COLO668 (cell line): Measurements from ENCODE around the gene ACSM6.
"Not testable (repeated sequence)": the region's sequence is repeated elsewhere in the genome, so short reads cannot be mapped to it uniquely, and the experiment has no call there.

Experiments
- DNase-seq: peaks from one replicate; lab custom pipeline; 2025; ENCODE audit not compliant: unreplicated experiment; lab: John Stamatoyannopoulos, UW

Gene ACSM6

GRCh38 chr10:95214369-95214768 lies 20.3 kb downstream of the ACSM6 start:
- DNase-seq, result no peak

- DNase-seq, result no peak
Measured at GRCh38 chr10:95214793-95215192, 20.8 kb downstream of the ACSM6 start.

GRCh38 chr10:95217476-95217875 lies 23.4 kb downstream of the ACSM6 start:
- DNase-seq, result no peak

GRCh38 chr10:95220539-95220938 lies 26.5 kb downstream of the ACSM6 start:
- DNase-seq, result no peak

- DNase-seq, result no peak
Measured at GRCh38 chr10:95221124-95221523, 27.1 kb downstream of the ACSM6 start.

- no peak for DNase-seq
Measured at GRCh38 chr10:95225136-95225535, 31.1 kb downstream of the ACSM6 start.

GRCh38 chr10:95228934-95229723 lies 35.1 kb downstream of the ACSM6 start:
- not testable (repeated sequence) for DNase-seq

GRCh38 chr10:95229724-95230627 lies 35.9 kb downstream of the ACSM6 start:
- DNase-seq, result no peak

GRCh38 chr10:95230677-95231586 lies 36.9 kb downstream of the ACSM6 start:
- DNase-seq, result not testable (repeated sequence)

- DNase-seq, result no peak
Measured at GRCh38 chr10:95233377-95234034, 39.5 kb downstream of the ACSM6 start.

- no peak for DNase-seq
Measured at GRCh38 chr10:95234951-95235350, 40.9 kb downstream of the ACSM6 start.

- no peak for DNase-seq
Measured at GRCh38 chr10:95235676-95236067, 41.6 kb downstream of the ACSM6 start.

- DNase-seq, result no peak
Measured at GRCh38 chr10:95236068-95236903, 42.2 kb downstream of the ACSM6 start.

GRCh38 chr10:95237376-95238170 lies 43.5 kb downstream of the ACSM6 start:
- DNase-seq, result no peak

GRCh38 chr10:95240096-95240495 lies 46.1 kb downstream of the ACSM6 start:
- DNase-seq, result not testable (repeated sequence)

GRCh38 chr10:95240811-95241210 lies 46.8 kb downstream of the ACSM6 start:
- no peak for DNase-seq

GRCh38 chr10:95241533-95241932 lies 47.5 kb downstream of the ACSM6 start:
- peak; percentile 18 for DNase-seq

GRCh38 chr10:95242581-95243317 lies 48.7 kb downstream of the ACSM6 start:
- DNase-seq, result peak; percentile 28
